ENCODE measurements around the gene DDX27. TPM values are rescaled to one million over a fixed set of nuclear protein-coding genes. Genes with fewer than 3 reads are reported as not detected.

DDX27 gene, protein sequence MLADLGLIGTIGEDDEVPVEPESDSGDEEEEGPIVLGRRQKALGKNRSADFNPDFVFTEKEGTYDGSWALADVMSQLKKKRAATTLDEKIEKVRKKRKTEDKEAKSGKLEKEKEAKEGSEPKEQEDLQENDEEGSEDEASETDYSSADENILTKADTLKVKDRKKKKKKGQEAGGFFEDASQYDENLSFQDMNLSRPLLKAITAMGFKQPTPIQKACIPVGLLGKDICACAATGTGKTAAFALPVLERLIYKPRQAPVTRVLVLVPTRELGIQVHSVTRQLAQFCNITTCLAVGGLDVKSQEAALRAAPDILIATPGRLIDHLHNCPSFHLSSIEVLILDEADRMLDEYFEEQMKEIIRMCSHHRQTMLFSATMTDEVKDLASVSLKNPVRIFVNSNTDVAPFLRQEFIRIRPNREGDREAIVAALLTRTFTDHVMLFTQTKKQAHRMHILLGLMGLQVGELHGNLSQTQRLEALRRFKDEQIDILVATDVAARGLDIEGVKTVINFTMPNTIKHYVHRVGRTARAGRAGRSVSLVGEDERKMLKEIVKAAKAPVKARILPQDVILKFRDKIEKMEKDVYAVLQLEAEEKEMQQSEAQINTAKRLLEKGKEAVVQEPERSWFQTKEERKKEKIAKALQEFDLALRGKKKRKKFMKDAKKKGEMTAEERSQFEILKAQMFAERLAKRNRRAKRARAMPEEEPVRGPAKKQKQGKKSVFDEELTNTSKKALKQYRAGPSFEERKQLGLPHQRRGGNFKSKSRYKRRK
- 27.8 TPM for total RNA-seq
- long read RNA-seq, transcript DDX27-207 (21 exons, 2,693 nt), result major isoform, 44 of 90 reads
- long read RNA-seq, partial matches to known transcripts, result 36 of 90 reads
- long read RNA-seq, other reads (novel, unspliced or antisense), result 10 of 90 reads

DNA sequence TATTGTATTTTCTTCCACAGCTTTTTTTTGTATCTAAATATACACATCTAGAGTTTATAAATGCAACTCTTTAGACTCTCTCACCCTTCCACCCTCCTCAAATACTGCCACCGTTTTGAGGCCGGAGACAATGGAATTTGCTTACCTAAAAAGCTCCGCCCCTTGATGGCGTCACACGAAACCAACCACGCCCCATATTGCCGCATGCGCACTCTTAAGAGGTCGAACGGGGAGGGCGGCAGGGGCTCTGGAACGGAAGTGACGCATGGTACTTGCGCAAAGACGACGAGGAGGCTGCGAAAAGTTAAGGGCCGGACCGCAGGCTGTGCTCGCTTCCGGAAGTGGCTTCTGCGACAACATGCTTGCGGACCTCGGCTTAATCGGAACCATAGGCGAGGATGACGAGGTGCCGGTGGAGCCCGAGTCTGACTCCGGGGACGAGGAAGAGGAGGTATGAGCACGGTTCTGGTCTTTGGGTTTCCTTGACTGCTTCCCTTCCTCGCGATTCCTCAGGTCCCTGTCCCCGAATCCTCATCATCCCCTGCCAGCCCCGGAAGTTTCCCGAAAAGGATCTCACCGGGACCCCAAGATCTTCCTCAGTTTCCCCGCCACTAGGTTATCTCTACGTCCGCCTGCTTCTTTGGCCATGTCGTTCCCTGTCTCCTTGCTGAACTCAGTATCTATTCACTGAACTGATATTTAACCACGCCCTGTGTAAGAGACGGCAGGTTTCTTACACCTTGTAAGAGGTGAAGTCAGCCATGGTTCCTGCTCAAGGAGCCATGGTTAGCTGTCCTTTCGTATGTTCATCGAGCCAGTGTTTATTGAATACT lies at the start of gene DDX27:
DDX27 (plus strand) TSS at position 326 of the 833 bp plus-strand sequence; CDS start at position 359, 33 bp downstream.
- Histone ChIP-seq H3K4me3 (peak within 1 kb of the TSS; percentile 95), H3K36me3 (peaks cover 33% of the 10 kb centered on the region), H3K4me1 (peaks cover 21% of the 10 kb centered on the region), H3K27me3 (ENCODE audit: low read depth) (no peaks in the 10 kb centered on the region), H3K9me3 (no peaks in the 10 kb centered on the region), H3K27ac (peak within 1 kb of the TSS; percentile 90)
- intact Hi-C loops (cut with DNase I), result loop anchor here (10.0 kb wide), 1 partner anchor 85 kb away; no protein-coding TSS in a partner anchor
- ATAC-seq (peak; percentile 96 to 98), DNase-seq (peak; percentile 97)
- TF ChIP-seq, protein P1, sequence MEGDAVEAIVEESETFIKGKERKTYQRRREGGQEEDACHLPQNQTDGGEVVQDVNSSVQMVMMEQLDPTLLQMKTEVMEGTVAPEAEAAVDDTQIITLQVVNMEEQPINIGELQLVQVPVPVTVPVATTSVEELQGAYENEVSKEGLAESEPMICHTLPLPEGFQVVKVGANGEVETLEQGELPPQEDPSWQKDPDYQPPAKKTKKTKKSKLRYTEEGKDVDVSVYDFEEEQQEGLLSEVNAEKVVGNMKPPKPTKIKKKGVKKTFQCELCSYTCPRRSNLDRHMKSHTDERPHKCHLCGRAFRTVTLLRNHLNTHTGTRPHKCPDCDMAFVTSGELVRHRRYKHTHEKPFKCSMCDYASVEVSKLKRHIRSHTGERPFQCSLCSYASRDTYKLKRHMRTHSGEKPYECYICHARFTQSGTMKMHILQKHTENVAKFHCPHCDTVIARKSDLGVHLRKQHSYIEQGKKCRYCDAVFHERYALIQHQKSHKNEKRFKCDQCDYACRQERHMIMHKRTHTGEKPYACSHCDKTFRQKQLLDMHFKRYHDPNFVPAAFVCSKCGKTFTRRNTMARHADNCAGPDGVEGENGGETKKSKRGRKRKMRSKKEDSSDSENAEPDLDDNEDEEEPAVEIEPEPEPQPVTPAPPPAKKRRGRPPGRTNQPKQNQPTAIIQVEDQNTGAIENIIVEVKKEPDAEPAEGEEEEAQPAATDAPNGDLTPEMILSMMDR (IDR thresholded peaks at IDR 0.05), result no peak

DNA sequence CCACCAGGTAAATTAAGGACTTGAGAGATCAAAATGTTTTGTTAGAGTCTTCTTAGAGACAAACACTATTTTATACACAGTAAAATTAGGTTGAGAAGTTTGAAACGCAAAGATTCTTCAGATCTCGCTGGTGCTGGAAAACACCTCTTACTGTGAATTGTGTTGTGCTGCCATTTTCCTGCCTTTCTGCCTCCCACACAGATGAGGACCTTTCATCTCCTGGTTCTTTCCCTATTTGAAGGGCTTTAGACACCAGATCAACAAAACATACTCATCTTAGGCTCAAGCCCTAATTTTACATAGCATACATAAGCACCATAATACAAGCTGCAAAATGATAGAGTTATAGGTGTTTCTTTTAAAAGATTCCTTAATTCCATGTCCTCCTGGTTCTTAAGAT lies 49.7 kb upstream of the DDX27 start:
- H3K9me3 ChIP-seq, result no peaks in the 10 kb centered on the region
- DNase-seq (no peak), ATAC-seq (no peak)
- H3K27me3 ChIP-seq (ENCODE audit: low read depth), result no peaks in the 10 kb centered on the region
- TF ChIP-seq, protein P1 (IDR thresholded peaks at IDR 0.05), result no peak
- no peak overlapping the region for H3K4me3 ChIP-seq
- peaks cover 48% of the 10 kb centered on the region for H3K4me1 ChIP-seq
- H3K27ac ChIP-seq, result no peak overlapping the region
- intact Hi-C loops (cut with DNase I), result no loop called here
- H3K36me3 ChIP-seq, result peaks cover 27% of the 10 kb centered on the region

DNA sequence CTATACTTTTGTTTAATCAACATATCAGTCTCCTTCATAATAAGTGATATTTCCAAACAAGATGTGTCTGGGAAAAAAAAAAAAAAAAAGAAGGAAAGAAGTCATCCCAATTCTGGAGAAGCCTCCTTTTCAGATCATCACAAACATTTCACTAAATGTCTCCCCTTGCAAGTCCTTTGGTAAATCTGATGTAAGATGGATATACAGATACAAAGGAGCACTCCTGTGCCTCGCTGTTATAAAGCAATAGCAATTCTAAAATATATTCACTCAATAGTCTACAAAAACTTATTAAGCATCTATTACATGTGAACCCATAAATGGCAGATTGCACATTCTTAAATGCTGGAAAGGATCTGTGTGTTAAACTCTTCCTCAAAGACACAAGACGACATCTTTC lies 48.5 kb upstream of the DDX27 start:
- no peak for ATAC-seq
- intact Hi-C loops (cut with DNase I), result no loop called here
- no peak for DNase-seq
- Histone ChIP-seq H3K27ac (no peak overlapping the region), H3K4me3 (no peak overlapping the region), H3K9me3 (no peaks in the 10 kb centered on the region), H3K4me1 (peaks cover 48% of the 10 kb centered on the region), H3K36me3 (peaks cover 22% of the 10 kb centered on the region), H3K27me3 (ENCODE audit: low read depth) (no peaks in the 10 kb centered on the region)
- TF ChIP-seq, protein P1 (IDR thresholded peaks at IDR 0.05), result no peak

DNA sequence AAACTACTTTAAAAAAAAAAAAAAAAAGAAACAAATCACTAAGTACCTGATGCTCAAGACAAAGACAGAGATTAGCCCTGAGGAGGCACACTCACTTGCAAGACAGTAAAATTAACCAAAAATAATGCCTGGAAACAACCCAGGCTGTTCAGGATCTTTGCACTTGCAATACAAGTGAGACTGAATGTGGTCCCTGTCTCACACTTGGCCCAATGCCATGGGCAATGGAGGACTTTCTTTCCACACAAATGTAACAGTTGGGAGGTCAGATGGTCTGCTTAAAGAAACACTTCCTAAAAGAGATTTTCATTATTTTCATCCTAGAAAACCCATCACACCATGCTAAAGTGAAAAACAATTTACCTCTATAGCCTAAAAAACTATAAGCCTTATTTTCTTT lies 47.3 kb upstream of the DDX27 start:
- peaks cover 38% of the 10 kb centered on the region for H3K4me1 ChIP-seq
- DNase-seq (no peak), ATAC-seq (no peak)
- no peak overlapping the region for H3K4me3 ChIP-seq
- TF ChIP-seq, protein P1 (IDR thresholded peaks at IDR 0.05), result no peak
- peaks cover 22% of the 10 kb centered on the region for H3K36me3 ChIP-seq
- H3K9me3 ChIP-seq, result no peaks in the 10 kb centered on the region
- H3K27ac ChIP-seq, result no peak overlapping the region
- no peaks in the 10 kb centered on the region for H3K27me3 ChIP-seq (ENCODE audit: low read depth)
- intact Hi-C loops (cut with DNase I), result no loop called here

DNA sequence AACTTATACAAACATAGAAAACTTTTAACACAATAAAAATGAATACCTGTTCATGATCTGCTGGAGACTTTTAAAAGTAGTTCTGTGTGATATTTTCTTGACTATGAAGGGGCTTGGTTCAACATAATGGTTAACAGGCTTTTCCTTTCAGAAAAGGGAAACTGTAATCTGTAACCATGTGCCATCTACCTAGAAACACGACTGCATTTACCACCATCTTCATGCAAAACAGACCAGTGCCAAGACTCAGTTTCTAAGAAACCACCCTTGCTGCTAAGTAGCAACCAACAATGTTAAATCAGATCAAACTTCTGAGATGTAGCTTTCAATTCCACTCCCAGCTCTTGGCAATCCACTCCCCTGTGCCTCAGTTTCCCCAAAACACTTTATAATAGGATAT lies 46.8 kb upstream of the DDX27 start:
- Histone ChIP-seq H3K27ac (no peak overlapping the region), H3K9me3 (no peaks in the 10 kb centered on the region), H3K27me3 (ENCODE audit: low read depth) (no peaks in the 10 kb centered on the region), H3K4me3 (no peak overlapping the region), H3K4me1 (peaks cover 33% of the 10 kb centered on the region), H3K36me3 (peaks cover 25% of the 10 kb centered on the region)
- intact Hi-C loops (cut with DNase I), result no loop called here
- DNase-seq (no peak), ATAC-seq (no peak)
- TF ChIP-seq, protein P1 (IDR thresholded peaks at IDR 0.05), result no peak

Measured in lower lobe of right lung (tissue), 2 donors.